GM18868 (cell line): ENCODE results near the gene VAV3.

ENCODE experiments used
- ATAC-seq: cut with Tn5 transposase; IDR thresholded peaks from one replicate; pipeline ENCODE4 v1.9.1; 2021; ENCODE audit warnings: mild to moderate bottlenecking, moderate library complexity; ENCODE audit not compliant: unreplicated experiment

Gene VAV3

DNA sequence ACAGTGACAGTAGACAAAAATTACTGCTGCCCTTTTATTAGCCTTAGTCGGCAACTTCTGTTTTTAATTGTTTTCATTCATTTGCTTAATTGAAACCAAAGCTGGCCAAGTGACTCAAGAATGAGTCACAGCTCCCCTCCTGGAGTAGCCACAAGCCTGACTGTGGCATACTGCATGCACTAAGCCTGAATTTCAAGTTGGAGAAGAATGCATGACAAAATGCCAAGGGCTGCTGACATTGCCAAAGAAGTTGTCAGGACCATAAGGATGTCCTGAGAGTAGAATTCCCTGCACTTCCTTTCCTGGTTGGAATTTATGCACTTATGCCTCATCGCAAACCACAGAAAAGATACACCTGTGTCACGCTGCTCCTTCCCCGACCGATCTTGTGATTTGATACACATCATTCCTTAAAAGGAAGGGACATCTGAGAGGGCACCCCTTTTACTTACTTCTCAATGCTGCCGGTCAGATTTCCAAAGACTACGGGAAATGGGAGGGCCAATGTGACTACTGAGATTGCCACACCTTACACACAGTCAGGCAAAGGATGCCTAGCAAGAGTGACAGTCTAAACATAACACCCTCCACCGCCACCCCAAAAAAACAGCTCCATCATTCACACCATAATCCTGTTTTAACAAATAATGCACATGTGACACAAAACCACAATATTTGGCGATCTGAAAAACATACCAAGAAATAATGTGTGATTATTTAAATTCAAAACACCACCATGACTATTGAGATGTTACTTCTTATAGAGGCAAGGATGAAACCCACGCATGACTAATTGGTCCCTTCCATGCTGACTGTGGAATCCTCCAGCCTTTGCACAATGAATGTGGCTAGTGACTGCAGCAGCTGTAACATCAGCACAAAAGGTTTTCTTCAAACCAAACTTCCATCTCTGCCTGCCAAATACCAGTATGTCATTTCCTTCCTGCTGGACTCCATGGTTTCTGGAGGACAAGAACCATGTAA lies 28.2 kb downstream of the VAV3 start:
- peak; percentile 28 for ATAC-seq

DNA sequence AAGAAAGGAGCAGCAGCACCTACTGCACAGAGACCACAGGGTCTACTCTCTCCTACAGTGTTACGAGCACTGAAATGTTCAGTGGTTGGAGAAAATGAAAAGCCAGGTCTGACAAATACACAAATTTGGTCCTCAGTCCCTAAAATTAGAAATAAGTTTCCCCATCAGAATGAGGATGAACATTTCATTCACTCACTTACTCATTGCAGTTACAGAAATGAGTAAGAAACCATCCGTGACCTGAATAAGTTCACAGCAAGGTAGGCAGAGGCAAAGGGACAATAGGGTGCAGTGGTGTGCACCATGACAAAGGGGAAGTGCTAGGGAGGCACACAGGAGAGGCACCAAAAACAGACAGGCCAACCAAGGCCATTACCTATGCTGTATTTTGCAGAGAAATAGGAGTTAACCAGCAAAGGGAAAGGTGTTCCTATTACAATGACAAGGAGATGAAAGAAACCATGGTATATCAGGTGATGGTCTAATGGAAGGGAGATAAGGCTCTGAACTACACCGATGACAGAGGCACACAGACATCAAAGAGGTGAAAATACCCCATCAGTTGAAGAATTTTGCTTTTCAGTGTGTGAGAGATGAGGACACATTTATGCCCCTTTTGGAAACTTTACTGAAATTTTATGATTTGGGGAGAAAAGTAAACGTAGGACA lies 29.4 kb downstream of the VAV3 start:
- peak; percentile 94 for ATAC-seq

DNA sequence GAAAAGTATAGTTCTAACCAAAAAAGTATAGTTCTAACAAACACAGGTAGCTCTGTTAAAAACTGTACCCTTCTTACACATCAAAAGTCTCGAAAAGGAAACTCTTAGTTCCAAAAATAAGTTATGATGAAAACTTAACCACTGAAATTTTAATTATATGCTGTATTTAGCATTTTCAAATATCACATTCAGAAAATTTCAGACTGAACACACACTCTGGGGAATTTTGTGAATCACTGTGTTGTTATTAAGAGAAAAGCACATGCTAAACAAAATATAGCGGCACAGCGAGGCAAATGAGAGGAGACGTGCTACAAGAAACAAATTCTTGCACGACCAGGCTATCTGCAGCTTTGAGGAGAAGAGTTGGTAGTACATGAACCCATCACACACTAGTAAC lies 30.4 kb downstream of the VAV3 start:
- peak; percentile 21 for ATAC-seq

DNA sequence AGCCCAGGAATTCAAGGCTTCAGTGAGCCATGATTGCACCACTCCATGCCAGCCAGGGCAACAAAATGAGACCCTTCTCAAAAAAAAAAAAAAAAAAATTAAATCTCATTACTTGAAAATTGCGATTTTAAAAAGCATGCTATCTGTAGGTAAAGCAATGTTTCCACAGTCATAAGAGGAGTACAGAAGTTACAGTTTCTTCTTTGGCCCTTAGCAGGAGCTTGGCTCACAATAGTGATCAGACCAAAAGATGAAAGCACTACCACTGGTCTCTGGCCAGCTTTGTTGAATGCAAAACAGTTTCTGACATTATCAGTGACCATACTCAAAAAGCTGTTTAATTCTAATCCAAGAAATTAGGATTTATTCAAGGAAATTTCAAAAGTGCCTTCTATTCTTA lies 31.2 kb downstream of the VAV3 start:
- no peak for ATAC-seq

DNA sequence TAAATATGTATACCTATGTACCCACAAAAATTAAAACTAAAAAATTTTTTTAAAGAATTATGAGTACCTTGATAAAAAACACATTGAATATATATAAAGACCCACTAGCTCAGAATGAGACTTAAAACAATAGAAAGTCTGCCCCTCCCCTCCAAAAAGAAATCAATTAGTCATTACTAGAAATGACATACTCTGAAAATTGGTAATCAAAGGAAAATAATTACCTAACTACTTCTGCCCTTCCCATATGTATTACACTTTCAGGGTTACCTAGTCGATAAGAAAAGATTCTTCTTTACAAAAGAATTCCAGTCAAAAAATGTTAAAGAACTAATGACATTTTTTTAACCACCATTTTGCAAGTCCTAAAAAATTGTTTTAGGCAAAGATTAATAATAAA lies 34.7 kb downstream of the VAV3 start:
- no peak for ATAC-seq

DNA sequence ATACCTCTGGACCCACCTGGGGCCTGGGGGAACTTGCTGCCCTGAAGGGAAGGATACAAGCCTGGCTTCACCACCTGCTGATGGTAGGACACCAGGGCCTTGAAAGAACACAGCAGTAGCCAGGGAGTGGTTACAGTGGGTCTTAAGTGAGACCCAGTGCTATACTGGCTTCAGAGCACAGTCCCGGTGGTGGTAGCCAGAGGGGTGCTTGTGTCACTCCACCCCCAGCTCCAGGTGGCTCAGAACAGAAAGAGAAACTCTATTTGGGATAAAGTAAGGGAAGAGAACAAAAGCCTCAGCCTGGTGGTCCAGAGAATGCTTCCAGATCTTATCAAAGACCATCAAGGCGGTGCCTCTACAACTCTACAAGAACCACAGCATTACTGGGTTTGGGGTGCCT lies 37.2 kb downstream of the VAV3 start:
- ATAC-seq, result no peak

DNA sequence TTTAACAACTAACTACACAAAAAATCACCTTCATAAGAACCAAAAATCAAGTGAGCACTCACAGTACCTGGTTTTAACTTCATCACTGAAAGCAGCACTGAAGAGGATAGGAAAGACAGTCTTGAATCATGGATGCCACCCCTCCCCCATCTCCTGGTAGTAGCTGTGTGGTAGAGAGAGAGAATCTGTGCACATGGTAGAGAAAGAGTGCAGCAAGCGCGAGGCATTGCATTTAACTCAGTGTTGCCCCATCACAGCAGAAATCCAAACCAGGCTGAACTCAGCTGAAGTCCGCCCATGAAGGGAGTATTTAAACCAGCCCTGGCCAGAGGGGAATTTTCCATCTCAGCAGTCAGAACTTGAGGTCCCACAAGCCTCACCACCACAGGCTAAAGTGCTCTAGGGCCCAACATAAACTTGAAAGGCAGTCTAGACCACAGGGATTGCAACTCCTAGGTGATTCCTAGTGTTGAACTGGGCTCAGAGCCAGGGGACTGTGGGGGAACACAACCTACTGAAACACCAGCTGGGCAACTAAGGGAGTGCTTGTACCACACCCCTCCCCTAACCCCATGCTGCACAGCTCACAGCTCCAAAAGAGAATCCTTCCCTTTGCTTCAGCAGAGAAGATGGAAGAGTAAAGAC lies 38.4 kb downstream of the VAV3 start:
- ATAC-seq, result peak; percentile 80

DNA sequence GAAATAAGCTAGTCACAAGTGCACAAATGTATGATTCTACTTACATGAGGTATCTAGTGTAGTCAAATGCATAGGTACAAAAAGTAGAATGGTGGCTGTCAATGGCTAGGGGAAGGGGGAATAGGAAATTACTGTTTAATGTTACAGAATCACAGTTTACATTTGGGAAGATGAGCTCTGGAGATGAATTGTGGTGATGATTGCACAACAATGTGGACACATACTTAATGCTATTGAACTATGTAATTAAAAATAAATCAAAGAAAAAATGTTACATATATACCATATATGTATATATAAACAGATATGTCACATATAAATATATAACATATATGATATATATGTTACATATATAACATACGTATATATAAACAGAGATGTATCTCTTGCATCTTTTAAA lies 39.4 kb downstream of the VAV3 start:
- no peak for ATAC-seq

DNA sequence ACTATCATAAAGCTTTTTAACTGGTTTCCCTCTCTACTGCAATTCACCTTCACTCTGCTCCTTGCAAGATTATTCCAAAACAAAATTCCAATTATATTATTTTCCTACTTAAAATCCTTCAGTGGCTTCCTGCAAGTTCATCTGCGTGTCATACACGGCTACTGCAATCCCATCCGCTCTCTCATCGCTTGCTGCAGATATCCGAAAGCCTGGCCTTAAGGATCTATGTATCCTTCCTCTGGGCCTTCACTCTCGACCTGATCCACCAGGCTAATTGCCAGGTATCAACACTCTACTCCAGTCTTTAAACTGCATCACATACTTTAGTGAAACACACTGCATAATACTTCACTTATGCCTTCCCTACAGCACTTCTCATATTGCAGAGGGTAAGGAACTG lies 44.0 kb downstream of the VAV3 start:
- no peak for ATAC-seq

DNA sequence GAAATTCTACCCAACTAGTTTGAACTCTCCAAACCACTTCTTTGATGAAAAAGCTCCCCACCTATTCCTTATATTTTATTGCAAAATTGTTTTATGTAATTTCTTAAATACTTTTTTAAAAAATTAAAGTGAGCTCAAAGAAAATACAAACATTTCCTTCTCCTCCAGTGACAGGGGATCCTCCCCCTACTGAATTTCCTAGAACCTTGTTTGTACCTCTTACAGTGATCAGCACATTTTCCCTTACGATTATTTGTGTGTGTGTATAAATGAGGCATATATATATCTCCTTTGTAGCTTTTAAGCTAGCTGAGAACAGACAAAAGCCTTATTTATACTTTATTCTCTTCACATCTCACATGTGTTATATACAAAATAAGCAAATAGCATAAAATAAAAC lies 44.4 kb downstream of the VAV3 start:
- no peak for ATAC-seq

DNA sequence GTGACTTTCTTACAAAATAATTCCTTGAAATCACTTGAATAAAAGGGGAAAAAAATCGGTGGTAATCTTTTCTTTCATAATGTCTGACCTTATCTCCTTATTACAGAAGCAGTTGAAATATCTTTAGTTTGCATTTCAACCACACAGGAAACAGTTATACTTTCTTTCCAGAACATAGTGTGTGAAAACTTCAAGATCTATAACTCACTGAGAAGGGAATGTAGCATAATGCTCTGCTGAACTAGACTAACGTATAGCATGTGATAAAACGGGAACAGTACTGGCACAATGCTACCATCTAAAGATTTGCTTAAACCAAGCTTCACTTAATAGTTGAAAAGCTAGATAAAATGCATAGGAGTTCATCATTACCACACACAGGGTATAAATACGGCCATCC lies 45.0 kb downstream of the VAV3 start:
- no peak for ATAC-seq

DNA sequence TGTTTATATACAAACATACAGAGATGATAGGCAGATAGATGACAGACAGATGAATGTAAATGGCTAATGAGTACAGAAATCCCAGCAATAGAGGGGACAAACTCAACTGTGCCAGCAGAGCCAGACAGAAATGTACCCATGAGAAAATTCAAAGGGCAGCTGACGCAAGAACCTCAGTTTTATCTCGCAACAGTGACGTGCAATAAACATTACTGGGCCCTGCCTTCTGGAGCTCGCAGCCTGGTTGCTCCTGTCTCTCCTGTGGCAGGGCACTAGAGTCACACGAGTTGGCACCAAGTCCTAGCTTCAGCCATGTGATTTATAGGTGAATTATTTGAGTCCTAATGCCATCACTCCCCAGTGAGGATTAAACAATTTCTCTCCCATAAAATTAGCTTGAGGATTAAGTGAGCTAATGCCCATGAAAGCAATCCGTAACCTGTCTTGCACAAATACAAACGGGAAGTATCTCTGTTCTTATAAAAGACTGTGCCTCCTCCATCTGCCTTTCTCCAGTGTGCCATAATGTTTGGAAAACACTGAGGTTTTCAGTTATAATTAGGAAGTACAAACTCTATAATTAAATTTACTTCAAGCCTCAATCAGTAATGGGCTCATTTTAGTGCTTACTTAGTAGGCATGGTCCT lies 50.7 kb downstream of the VAV3 start:
- ATAC-seq, result no peak

DNA sequence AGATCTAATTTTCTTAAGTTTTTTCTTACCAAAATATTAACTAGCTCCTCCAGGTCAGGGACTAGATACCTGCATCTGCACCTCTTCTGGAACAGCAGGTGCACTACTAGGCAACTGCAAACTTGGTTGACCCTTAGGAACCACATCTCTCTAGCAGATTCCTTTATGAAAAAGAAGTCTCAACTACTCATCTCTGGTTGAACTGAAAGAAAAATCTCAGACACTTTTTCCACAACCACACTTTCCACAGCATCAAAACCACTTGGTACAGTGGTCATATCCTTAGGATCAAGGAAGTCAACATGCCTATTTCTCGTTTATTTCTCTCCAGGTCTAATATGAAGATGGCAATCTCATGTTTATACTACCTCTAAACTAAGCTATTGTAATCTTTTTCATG lies 52.3 kb downstream of the VAV3 start:
- no peak for ATAC-seq

DNA sequence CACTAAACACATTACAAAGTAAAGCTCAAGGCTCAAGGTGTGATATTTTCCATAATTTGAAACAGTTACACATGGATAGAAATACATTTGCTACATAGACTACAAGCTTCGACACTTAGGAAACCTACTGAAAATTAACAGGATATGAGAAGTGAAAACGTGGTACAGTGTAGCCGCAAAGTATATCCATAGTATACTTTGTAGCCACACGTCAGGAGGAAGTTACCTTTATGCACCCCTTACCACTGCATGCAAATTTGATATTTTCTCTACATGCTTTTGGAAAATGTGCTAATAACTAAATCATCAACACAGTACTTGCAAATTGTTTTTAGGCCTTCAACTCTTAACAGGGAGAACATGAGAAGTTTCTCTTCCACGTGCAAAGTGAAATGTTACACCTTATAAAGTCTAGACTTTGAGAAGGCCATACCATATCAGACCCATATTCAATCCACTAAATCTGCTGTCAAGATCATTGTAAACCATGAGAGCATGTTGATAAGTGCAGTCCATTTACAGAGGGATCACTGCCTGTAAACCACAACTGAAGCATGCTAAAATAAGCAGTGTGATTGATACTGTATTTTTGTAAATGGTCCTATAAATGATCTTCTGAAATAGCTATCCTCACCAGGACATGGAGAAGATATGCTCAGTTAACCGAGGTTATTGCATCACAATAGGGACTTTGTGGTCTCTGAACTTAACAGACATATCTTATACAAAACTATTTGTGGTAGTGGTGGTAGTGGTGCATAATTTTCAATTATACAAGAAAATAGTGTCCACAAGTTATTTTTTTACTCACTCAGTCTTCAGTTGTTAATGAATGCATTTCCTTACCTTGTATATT lies 64.7 kb downstream of the VAV3 start:
- peak; percentile 63 for ATAC-seq

DNA sequence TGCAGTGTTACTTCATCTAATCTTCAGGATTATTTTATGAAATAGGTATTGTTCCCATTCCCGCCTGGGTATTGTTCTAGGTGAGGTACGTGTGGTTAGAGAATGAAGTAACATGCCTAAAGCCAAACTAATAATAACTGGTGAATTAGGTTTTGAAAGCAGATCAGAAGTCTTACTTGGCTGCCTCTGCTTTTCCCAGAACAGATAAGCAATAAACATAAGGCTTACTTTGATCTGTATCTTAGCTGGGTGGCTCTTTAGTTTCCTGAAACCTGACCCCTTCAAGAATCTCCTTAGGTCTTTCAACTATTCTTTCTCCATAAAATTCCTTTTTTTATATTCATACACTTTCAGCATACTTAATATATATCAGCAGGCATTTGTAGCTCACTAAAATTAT lies 65.3 kb downstream of the VAV3 start:
- no peak for ATAC-seq

DNA sequence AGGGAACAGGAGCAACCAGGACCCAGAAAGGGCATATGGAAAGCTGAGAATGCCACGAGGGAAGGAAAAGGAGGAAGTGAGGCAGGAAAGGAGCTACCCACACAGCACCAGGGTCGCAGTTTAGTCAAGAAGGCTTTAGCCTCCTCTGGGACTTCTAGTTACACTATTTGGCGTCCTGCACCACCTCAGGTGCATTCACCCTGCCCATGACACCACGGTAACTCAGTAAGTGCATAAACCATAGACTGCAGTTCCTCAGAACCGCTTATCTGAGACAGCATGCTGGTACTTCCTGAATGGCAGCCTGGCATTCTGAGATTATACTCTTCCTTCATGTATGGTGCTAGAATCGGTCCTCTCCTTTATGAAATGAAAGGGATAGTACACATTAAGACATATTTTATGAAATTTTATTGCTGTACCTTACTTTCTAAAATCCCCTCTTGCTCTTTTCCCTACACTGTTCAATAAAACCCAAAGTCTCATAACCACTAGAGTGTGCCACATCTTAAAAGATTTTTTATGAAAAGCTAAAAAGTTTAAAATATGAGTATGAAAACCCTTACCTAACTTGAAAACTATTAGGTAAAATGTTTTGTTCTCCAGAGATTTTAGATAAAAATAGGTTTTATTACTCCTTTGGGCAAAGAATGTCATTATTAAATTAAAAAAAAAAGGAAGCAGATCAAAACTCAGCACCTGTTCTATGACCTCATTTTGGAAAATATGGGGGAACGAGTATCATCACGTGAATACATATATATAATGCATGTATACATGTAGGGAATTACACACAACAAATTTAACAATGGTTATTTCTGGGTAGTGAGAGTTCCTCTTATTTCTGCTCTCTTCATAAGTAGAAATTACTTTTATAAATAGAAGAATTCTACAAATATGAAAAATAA lies 67.3 kb downstream of the VAV3 start:
- ATAC-seq, result peak; percentile 47

DNA sequence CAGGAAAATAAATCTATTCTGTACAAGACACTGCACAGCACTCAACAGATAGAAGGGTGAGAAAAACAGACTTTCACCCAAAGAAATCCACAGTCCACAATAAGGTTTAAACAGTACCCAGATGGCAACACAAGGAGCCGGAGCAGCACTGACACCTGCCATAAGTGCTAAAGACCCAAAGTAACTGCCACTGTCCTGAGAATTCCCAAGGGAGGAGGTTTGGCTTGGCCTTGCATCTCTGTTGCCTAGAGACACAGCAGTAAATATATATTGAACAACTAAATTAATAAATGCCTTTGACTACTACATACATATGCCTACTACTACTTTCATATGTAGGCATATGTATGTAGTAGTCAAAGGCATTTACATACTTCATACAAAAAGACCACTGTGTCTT lies 68.0 kb downstream of the VAV3 start:
- no peak for ATAC-seq

DNA sequence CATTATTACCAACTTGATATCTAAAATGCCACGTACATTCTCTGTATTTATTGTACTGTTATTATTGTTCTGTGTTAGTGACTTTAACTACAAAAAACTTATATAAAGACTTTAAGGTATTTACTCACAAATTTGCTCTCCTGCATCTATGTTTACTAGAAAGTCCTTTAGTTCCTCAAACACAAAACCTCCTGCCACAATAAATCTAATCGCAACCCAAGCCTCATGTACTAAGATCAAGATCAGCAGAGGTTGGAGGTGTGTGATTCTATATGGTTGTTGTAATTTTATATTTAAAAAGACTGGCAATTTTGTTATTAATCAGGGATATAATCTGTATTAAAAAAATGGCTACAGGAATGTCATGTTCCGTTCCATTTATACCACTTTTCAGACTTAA lies 68.6 kb downstream of the VAV3 start:
- ATAC-seq, result no peak
